ENCODE data around the gene RNU1-2.
"Not testable (repeated sequence)": the region's sequence is repeated elsewhere in the genome, so short reads cannot be mapped to it uniquely, and the experiment has no call there.

Gene RNU1-2

DNA sequence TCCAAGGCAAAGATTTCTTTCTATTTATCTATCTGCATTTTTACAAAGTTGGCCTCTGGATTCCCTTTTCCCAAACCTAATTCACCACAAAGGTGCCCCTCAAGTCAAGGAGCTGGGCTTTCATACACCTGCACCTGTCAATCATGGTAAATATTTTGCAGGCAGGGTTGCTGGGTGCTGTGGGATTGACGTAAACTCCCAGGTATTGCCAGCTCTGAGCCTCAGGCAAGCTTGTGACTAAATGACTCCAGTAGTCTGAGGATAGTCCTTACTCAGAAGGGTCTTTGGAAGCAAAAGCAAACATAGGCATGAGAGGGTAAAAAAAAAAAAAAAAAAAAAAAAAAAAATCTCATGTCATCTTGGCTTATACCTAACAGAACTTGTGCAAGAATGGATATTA lies 14.0 kb upstream of the RNU1-2 start:
- not testable (repeated sequence) for H3K4me2 ChIP-seq (ENCODE audit: insufficient read depth, low read length); H2AFZ ChIP-seq (ENCODE audit: low read depth, low read length); ATAC-seq (ENCODE audit: insufficient read depth, low read depth); H3K9me3 ChIP-seq (ENCODE audit: insufficient read depth, low read length, severe bottlenecking); H4K20me1 ChIP-seq (ENCODE audit: insufficient read depth, low read length); DNase-seq; H3K79me2 ChIP-seq (ENCODE audit: insufficient read depth, low read length); H3K27ac ChIP-seq (ENCODE audit: low read length); H3K36me3 ChIP-seq (ENCODE audit: insufficient read depth, low read length); H3K4me3 ChIP-seq (ENCODE audit: low read depth in 1 of 2, low read length in 2 of 2); H3K9ac ChIP-seq (ENCODE audit: low read depth, low read length); H3K4me1 ChIP-seq (ENCODE audit: insufficient read depth, low read length)
- H3K27me3 ChIP-seq (ENCODE audit: insufficient read depth, low read length, poor library complexity): peaks cover 20% of the 10 kb centered on the region

DNA sequence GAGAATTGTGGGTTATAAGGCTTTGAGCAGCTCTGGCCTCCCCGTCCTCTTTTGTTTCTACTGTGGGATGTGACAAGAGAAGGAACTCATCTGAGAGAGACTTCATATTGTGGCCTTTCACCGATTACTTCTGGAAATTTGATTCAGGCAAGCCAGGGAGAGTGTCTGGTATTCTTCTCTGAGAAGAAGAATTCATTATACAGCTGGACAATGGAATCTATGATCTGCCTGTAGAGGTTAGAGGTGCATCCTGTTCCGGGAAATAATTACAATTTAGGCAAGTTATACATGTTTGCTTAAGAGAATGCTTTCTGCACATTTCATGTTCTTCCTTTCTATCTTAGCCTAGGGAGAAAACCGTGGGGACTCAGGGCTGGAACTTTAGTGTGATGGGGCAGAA lies 12.8 kb upstream of the RNU1-2 start:
- H2AFZ ChIP-seq (ENCODE audit: low read depth, low read length): no peak overlapping the region
- no peak overlapping the region for H3K4me2 ChIP-seq (ENCODE audit: insufficient read depth, low read length)
- no peak overlapping the region for H3K9ac ChIP-seq (ENCODE audit: low read depth, low read length)
- ATAC-seq (ENCODE audit: insufficient read depth, low read depth): no peak
- no peak overlapping the region for H3K4me3 ChIP-seq (ENCODE audit: low read depth in 1 of 2, low read length in 2 of 2)
- no peak for DNase-seq
- no peak overlapping the region for H3K27ac ChIP-seq (ENCODE audit: low read length)
- H3K4me1 ChIP-seq (ENCODE audit: insufficient read depth, low read length): no peaks in the 10 kb centered on the region
- TF ChIP-seq, protein P1, sequence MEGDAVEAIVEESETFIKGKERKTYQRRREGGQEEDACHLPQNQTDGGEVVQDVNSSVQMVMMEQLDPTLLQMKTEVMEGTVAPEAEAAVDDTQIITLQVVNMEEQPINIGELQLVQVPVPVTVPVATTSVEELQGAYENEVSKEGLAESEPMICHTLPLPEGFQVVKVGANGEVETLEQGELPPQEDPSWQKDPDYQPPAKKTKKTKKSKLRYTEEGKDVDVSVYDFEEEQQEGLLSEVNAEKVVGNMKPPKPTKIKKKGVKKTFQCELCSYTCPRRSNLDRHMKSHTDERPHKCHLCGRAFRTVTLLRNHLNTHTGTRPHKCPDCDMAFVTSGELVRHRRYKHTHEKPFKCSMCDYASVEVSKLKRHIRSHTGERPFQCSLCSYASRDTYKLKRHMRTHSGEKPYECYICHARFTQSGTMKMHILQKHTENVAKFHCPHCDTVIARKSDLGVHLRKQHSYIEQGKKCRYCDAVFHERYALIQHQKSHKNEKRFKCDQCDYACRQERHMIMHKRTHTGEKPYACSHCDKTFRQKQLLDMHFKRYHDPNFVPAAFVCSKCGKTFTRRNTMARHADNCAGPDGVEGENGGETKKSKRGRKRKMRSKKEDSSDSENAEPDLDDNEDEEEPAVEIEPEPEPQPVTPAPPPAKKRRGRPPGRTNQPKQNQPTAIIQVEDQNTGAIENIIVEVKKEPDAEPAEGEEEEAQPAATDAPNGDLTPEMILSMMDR (IDR thresholded peaks at IDR 0.05; ENCODE audit: borderline replicate concordance, extremely low read depth, low read length, poor library complexity, severe bottlenecking): no peak
- TF ChIP-seq EZH2 (IDR thresholded peaks at IDR 0.05; ENCODE audit: borderline replicate concordance, low read depth, low read length, severe bottlenecking): no peak
- H4K20me1 ChIP-seq (ENCODE audit: insufficient read depth, low read length): no peaks in the 10 kb centered on the region
- no peaks in the 10 kb centered on the region for H3K36me3 ChIP-seq (ENCODE audit: insufficient read depth, low read length)
- no peaks in the 10 kb centered on the region for H3K79me2 ChIP-seq (ENCODE audit: insufficient read depth, low read length)
- H3K27me3 ChIP-seq (ENCODE audit: insufficient read depth, low read length, poor library complexity): peaks cover 24% of the 10 kb centered on the region
- H3K9me3 ChIP-seq (ENCODE audit: insufficient read depth, low read length, severe bottlenecking): no peaks in the 10 kb centered on the region

DNA sequence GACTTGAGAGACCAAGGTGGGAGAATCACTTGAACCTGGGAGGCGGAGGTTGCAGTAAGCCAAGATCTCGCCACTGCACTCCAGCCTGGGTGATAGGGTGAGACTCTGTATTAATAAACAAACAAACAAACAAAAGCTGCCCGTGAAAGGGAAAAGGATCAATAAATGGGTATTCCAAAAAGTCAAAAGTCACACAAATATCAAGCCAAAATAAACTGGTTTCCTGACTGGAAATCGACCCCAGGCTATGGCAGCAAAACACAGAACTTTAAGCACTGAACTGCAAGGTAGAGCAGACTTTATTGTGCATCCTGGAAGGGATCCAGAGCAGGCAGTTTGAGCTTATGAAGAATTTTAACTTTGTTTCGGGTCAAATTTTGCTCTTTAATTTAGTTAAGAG lies 11.3 kb upstream of the RNU1-2 start:
- peaks cover 34% of the 10 kb centered on the region for H3K27me3 ChIP-seq (ENCODE audit: insufficient read depth, low read length, poor library complexity)
- H3K4me3 ChIP-seq (ENCODE audit: low read depth in 1 of 2, low read length in 2 of 2); H3K79me2 ChIP-seq (ENCODE audit: insufficient read depth, low read length); H3K4me1 ChIP-seq (ENCODE audit: insufficient read depth, low read length); DNase-seq; H3K9ac ChIP-seq (ENCODE audit: low read depth, low read length); H3K9me3 ChIP-seq (ENCODE audit: insufficient read depth, low read length, severe bottlenecking); ATAC-seq (ENCODE audit: insufficient read depth, low read depth); H3K36me3 ChIP-seq (ENCODE audit: insufficient read depth, low read length); H3K27ac ChIP-seq (ENCODE audit: low read length); H4K20me1 ChIP-seq (ENCODE audit: insufficient read depth, low read length); H3K4me2 ChIP-seq (ENCODE audit: insufficient read depth, low read length); H2AFZ ChIP-seq (ENCODE audit: low read depth, low read length): not testable (repeated sequence)

GRCh38 chr1:16886860-16887605 lies 8.7 kb upstream of the RNU1-2 start:
- Histone ChIP-seq H3K4me2 (ENCODE audit: insufficient read depth, low read length) (no peak overlapping the region), H3K79me2 (ENCODE audit: insufficient read depth, low read length) (no peaks in the 10 kb centered on the region), H3K27ac (ENCODE audit: low read length) (no peak overlapping the region), H2AFZ (ENCODE audit: low read depth, low read length) (no peak overlapping the region), H3K36me3 (ENCODE audit: insufficient read depth, low read length) (no peaks in the 10 kb centered on the region), H3K9ac (ENCODE audit: low read depth, low read length) (no peak overlapping the region), H3K4me1 (ENCODE audit: insufficient read depth, low read length) (no peaks in the 10 kb centered on the region), H4K20me1 (ENCODE audit: insufficient read depth, low read length) (no peaks in the 10 kb centered on the region), H3K9me3 (ENCODE audit: insufficient read depth, low read length, severe bottlenecking) (no peaks in the 10 kb centered on the region), H3K4me3 (ENCODE audit: low read depth in 1 of 2, low read length in 2 of 2) (no peak overlapping the region), H3K27me3 (ENCODE audit: insufficient read depth, low read length, poor library complexity) (peaks cover 46% of the 10 kb centered on the region)
- TF ChIP-seq, protein P1 (IDR thresholded peaks at IDR 0.05; ENCODE audit: borderline replicate concordance, extremely low read depth, low read length, poor library complexity, severe bottlenecking): no peak
- TF ChIP-seq EZH2 (IDR thresholded peaks at IDR 0.05; ENCODE audit: borderline replicate concordance, low read depth, low read length, severe bottlenecking): no peak
- ATAC-seq (ENCODE audit: insufficient read depth, low read depth) (no peak), DNase-seq (no peak)
